Astrocyte (in vitro differentiated cells and primary cell): ENCODE measurements around the gene DNAJC5. TPM values are rescaled to one million over a fixed set of nuclear protein-coding genes. Genes with fewer than 3 reads are reported as not detected.
A peak's percentile ranks its signal among the peaks of the same experiment; 100 is the strongest.

Experiments
- DNase-seq: peaks from one replicate; pipeline ENCODE4 v3.0.0-alpha.2; 2010; ENCODE audit warnings: low read depth
- FAIRE-seq: peaks from 2 replicates; lab custom pipeline; 2011; peaks lifted over from hg19 to GRCh38; lab: Jason Lieb, UNC
- H2AFZ ChIP-seq: 2 replicates; pipeline ENCODE4 v1.6.0; 2012; ENCODE audit warnings: low read depth, low read length, inconsistent platforms
- H3K27ac ChIP-seq: 2 replicates; pipeline ENCODE4 v1.5.1; 2011; ENCODE audit warnings: low read depth, low read length, inconsistent platforms
- H3K27me3 ChIP-seq: 2 replicates; pipeline ENCODE4 v1.6.0; 2011; ENCODE audit warnings: low read length, inconsistent platforms; ENCODE audit not compliant: insufficient read depth
- H3K36me3 ChIP-seq: 2 replicates; pipeline ENCODE4 v1.5.1; 2011; ENCODE audit warnings: low read length, inconsistent platforms; ENCODE audit not compliant: insufficient read depth
- H3K4me1 ChIP-seq: 2 replicates; pipeline ENCODE4 v1.5.1; 2011; ENCODE audit warnings: low read length, inconsistent platforms; ENCODE audit not compliant: insufficient read depth
- H3K4me2 ChIP-seq: 2 replicates; pipeline ENCODE4 v1.6.0; 2012; ENCODE audit warnings: low read length, inconsistent platforms
- H3K4me3 ChIP-seq: 2 replicates; pipeline ENCODE4 v1.5.1; 2011; ENCODE audit warnings: low read depth, mild to moderate bottlenecking, low read length, inconsistent platforms; ENCODE audit not compliant: insufficient read depth
- H3K79me2 ChIP-seq: 2 replicates; pipeline ENCODE4 v1.6.0; 2012; ENCODE audit warnings: mild to moderate bottlenecking, low read length, inconsistent platforms; ENCODE audit not compliant: insufficient read depth
- H3K9ac ChIP-seq: 2 replicates; pipeline ENCODE4 v1.6.0; 2012; ENCODE audit warnings: mild to moderate bottlenecking, low read length, inconsistent platforms
- H3K9me3 ChIP-seq: 2 replicates; pipeline ENCODE4 v1.5.1; 2012; ENCODE audit warnings: low read depth, mild to moderate bottlenecking, low read length, inconsistent platforms; ENCODE audit not compliant: insufficient read depth
- H4K20me1 ChIP-seq: 2 replicates; pipeline ENCODE4 v1.6.0; 2012; ENCODE audit warnings: low read length, inconsistent platforms; ENCODE audit not compliant: insufficient read depth
- H3K27ac Mint-ChIP-seq: one replicate; pipeline ENCODE4 v1.8.0; 2021; ENCODE audit warnings: mild to moderate bottlenecking, mixed read lengths; ENCODE audit not compliant: unreplicated experiment
- H3K27me3 Mint-ChIP-seq: one replicate; pipeline ENCODE4 v1.8.0; 2021; ENCODE audit warnings: low read depth, mixed read lengths; ENCODE audit not compliant: unreplicated experiment
- H3K36me3 Mint-ChIP-seq: one replicate; pipeline ENCODE4 v1.8.0; 2021; ENCODE audit warnings: low read depth, mixed read lengths; ENCODE audit not compliant: unreplicated experiment
- H3K4me1 Mint-ChIP-seq: one replicate; pipeline ENCODE4 v1.8.0; 2021; ENCODE audit warnings: low read depth, mixed read lengths; ENCODE audit not compliant: unreplicated experiment
- H3K4me3 Mint-ChIP-seq: one replicate; pipeline ENCODE4 v1.8.0; 2021; ENCODE audit warnings: mild to moderate bottlenecking, moderate library complexity, mixed read lengths; ENCODE audit not compliant: unreplicated experiment
- H3K9me3 Mint-ChIP-seq: one replicate; pipeline ENCODE4 v1.8.0; 2021; ENCODE audit warnings: mild to moderate bottlenecking, mixed read lengths; ENCODE audit not compliant: unreplicated experiment
- EZH2 ChIP-seq: IDR thresholded peaks from 2 replicates; pipeline ENCODE4 v1.6.1; 2012; ENCODE audit warnings: mild to moderate bottlenecking, low read length, inconsistent platforms; ENCODE audit not compliant: insufficient read depth
- total RNA-seq: library from RNA; stranded (reverse); gene quantifications from 2 replicates; pipeline ENCODE4 v1.2.1, GENCODE V29; 2021
- TF ChIP-seq, protein P1 (sequence below): IDR thresholded peaks from 2 replicates; pipeline ENCODE4 v1.5.1; 2011; ENCODE audit warnings: low read depth, mild to moderate bottlenecking, inconsistent platforms, low read length, moderate library complexity; ENCODE audit not compliant: insufficient read depth

The DNAJC5 gene
- total RNA-seq, 1 donor from 2014 or later: 64.6 TPM

DNA sequence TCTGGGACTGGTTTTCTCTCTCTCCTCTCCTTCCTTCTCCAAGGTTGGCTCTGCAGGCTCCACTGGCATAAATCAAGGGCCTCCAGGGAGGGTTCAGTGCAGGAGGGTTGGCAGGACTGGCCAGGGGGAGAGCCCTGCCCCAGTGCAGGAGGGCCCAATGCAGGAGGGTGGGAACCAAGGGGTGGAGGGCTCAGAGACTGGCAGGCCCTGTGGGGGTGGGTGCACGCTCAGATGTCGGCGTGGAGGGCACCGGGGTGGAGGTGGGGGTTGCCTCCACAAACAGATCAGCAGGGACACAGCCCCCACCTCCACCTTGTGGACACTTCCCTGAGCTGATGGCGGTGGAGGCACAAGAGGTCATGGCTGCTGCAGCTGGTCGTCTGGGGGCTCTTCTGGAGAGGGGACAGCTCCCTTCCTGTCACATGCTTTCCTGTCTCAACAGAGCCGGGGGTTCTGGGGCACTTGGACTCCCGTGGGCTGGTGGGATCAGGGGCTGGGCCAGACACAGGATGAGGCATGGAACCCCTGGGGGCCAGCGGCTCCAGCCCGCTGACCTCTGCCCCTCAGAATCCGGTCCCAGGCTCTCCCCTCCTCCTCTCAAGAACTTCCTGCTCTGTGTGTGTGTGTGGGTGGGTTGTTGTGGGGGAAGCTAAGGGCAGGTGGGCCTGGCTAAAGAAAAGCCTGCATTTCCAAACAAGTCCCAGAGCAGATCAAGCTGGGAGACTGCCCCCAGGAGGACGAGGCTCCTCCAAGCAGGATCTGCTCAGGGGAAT, 36.3 kb upstream of the DNAJC5 start:
- H3K4me3 Mint-ChIP-seq: no peak overlapping the region
- FAIRE-seq (no peak), DNase-seq (peak; percentile 25)

DNA sequence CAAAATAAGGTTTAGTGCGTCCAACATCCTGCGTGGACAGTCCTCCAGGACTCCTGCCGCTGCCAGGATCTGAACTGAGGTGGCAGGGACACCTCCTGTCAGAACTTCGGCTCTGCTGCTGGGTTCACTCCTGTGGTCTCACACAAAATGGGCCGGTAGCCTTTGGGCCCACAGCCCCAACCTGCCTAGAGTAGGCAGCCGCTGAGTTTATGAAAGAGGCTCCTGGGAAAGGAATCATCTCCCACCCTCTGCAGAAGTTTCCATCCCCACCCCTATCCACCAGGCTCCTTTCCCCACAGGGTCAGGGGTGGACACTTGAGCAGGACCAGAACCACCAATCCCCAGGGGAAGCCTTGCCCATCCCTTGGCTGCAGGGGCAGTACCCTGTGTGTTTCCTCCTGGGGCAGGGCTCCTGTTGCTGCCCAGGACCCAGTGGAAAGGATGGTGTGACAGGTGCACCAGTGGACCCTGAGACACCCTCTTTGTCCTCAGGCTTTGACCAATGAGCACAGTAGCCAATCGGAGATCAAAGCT, 35.7 kb upstream of the DNAJC5 start:
- Histone ChIP-seq H3K9ac (peak overlapping the region; percentile 5), H3K9me3 (no peaks in the 10 kb centered on the region), H3K36me3 (peaks cover 2% of the 10 kb centered on the region), H3K4me1 (peaks cover 38% of the 10 kb centered on the region), H3K4me2 (peak overlapping the region; percentile 55), H3K27ac (no peak overlapping the region), H3K4me3 (no peak overlapping the region), H2AFZ (no peak overlapping the region), H3K27me3 (peaks cover 4% of the 10 kb centered on the region), H4K20me1 (peaks cover 7% of the 10 kb centered on the region), H3K79me2 (peaks cover 11% of the 10 kb centered on the region)
- Mint-ChIP-seq H3K27me3 (no peaks in the 10 kb centered on the region), H3K27ac (peak overlapping the region; percentile 12), H3K4me1 (peaks cover 11% of the 10 kb centered on the region), H3K4me3 (no peak overlapping the region), H3K9me3 (no peaks in the 10 kb centered on the region), H3K36me3 (peaks cover 2% of the 10 kb centered on the region)
- no peak for DNase-seq
- TF ChIP-seq, protein P1, sequence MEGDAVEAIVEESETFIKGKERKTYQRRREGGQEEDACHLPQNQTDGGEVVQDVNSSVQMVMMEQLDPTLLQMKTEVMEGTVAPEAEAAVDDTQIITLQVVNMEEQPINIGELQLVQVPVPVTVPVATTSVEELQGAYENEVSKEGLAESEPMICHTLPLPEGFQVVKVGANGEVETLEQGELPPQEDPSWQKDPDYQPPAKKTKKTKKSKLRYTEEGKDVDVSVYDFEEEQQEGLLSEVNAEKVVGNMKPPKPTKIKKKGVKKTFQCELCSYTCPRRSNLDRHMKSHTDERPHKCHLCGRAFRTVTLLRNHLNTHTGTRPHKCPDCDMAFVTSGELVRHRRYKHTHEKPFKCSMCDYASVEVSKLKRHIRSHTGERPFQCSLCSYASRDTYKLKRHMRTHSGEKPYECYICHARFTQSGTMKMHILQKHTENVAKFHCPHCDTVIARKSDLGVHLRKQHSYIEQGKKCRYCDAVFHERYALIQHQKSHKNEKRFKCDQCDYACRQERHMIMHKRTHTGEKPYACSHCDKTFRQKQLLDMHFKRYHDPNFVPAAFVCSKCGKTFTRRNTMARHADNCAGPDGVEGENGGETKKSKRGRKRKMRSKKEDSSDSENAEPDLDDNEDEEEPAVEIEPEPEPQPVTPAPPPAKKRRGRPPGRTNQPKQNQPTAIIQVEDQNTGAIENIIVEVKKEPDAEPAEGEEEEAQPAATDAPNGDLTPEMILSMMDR: no peak
- TF ChIP-seq EZH2: no peak
- no peak for FAIRE-seq

More for the DNA sequence above, 36.3 kb upstream of the DNAJC5 start:
- Histone ChIP-seq H3K79me2 (peaks cover 5% of the 10 kb centered on the region), H4K20me1 (peaks cover 3% of the 10 kb centered on the region), H3K36me3 (peaks cover 2% of the 10 kb centered on the region), H3K27me3 (peaks cover 4% of the 10 kb centered on the region), H3K4me3 (no peak overlapping the region), H3K4me2 (peak overlapping the region; percentile 55), H2AFZ (no peak overlapping the region), H3K9me3 (no peaks in the 10 kb centered on the region), H3K9ac (peak overlapping the region; percentile 5), H3K4me1 (peaks cover 37% of the 10 kb centered on the region), H3K27ac (no peak overlapping the region)
- Mint-ChIP-seq H3K27me3 (no peaks in the 10 kb centered on the region), H3K36me3 (peaks cover 2% of the 10 kb centered on the region), H3K4me1 (peaks cover 6% of the 10 kb centered on the region), H3K9me3 (no peaks in the 10 kb centered on the region), H3K27ac (no peak overlapping the region)
- no peak for TF ChIP-seq EZH2
- TF ChIP-seq, protein P1: no peak
